ENCODE measurements around the gene TMEM156. TPM values are rescaled to one million over a fixed set of nuclear protein-coding genes. Genes with fewer than 3 reads are reported as not detected.

Gene TMEM156
- total RNA-seq, 6 donors from 2014 or later: 0.30 to 1.8 (median 1.0) TPM; not detected in 1

GRCh38 chr4:38939165-38939564 lies 93.0 kb downstream of the TMEM156 start:
- no peak for ATAC-seq (ENCODE audit: low FRiP score in 2 of 2)
- Histone ChIP-seq H3K4me3 (no peak overlapping the region), H3K27ac (no peak overlapping the region), H3K27me3 (no peaks in the 10 kb centered on the region), H3K9me3 (no peaks in the 10 kb centered on the region), H3K36me3 (peaks cover 14 to 95% (median 44%) of the 10 kb centered on the region in 4 donors), H3K4me1 (no peaks in the 10 kb centered on the region)
- DNase-seq: no peak
- TF ChIP-seq POLR2A (IDR thresholded peaks at IDR 0.05): no peak
- TF ChIP-seq POLR2AphosphoS5 (IDR thresholded peaks at IDR 0.05): no peak
- TF ChIP-seq, protein P1, sequence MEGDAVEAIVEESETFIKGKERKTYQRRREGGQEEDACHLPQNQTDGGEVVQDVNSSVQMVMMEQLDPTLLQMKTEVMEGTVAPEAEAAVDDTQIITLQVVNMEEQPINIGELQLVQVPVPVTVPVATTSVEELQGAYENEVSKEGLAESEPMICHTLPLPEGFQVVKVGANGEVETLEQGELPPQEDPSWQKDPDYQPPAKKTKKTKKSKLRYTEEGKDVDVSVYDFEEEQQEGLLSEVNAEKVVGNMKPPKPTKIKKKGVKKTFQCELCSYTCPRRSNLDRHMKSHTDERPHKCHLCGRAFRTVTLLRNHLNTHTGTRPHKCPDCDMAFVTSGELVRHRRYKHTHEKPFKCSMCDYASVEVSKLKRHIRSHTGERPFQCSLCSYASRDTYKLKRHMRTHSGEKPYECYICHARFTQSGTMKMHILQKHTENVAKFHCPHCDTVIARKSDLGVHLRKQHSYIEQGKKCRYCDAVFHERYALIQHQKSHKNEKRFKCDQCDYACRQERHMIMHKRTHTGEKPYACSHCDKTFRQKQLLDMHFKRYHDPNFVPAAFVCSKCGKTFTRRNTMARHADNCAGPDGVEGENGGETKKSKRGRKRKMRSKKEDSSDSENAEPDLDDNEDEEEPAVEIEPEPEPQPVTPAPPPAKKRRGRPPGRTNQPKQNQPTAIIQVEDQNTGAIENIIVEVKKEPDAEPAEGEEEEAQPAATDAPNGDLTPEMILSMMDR (IDR thresholded peaks at IDR 0.05): no peak
- no peak for TF ChIP-seq EP300 (IDR thresholded peaks at IDR 0.05)
- 91% methylated on average over 1 of the region's 1 CpG for WGBS, 2 donors

- DNase-seq: no peak
- WGBS, 2 donors: 80 to 89% methylated on average over 5 of the region's 5 CpGs
These were observed 96.7 kb downstream of the TMEM156 start for GRCh38 chr4:38935391-38936073.

GRCh38 chr4:38931125-38931524 lies 101.1 kb downstream of the TMEM156 start:
- Histone ChIP-seq H3K27me3 (no peaks in the 10 kb centered on the region), H3K4me3 (no peak overlapping the region), H3K4me1 (no peaks in the 10 kb centered on the region), H3K27ac (no peak overlapping the region), H3K9me3 (no peaks in the 10 kb centered on the region), H3K36me3 (peaks cover 21 to 96% (median 52%) of the 10 kb centered on the region in 4 donors)
- TF ChIP-seq POLR2AphosphoS5 (IDR thresholded peaks at IDR 0.05): no peak
- no peak for TF ChIP-seq POLR2A (IDR thresholded peaks at IDR 0.05)
- TF ChIP-seq EP300 (IDR thresholded peaks at IDR 0.05): no peak
- TF ChIP-seq, protein P1 (IDR thresholded peaks at IDR 0.05): no peak
- 75 to 77% methylated on average over 5 of the region's 5 CpGs for WGBS, 2 donors
- no peak for ATAC-seq (ENCODE audit: low FRiP score in 2 of 2)
- DNase-seq: no peak

More at GRCh38 chr4:38935391-38936073, 96.7 kb downstream of the TMEM156 start:
- H3K36me3 ChIP-seq: peaks cover 28 to 95% (median 51%) of the 10 kb centered on the region in 4 donors
- H3K4me1 ChIP-seq: no peaks in the 10 kb centered on the region
- TF ChIP-seq POLR2AphosphoS5 (IDR thresholded peaks at IDR 0.05): no peak
- TF ChIP-seq, protein P1 (IDR thresholded peaks at IDR 0.05): no peak
- no peak for TF ChIP-seq EP300 (IDR thresholded peaks at IDR 0.05)
- TF ChIP-seq POLR2A (IDR thresholded peaks at IDR 0.05): no peak
- no peak overlapping the region for H3K4me3 ChIP-seq
- no peaks in the 10 kb centered on the region for H3K27me3 ChIP-seq
- no peak for ATAC-seq (ENCODE audit: low FRiP score in 2 of 2)
- no peak overlapping the region for H3K27ac ChIP-seq
- no peaks in the 10 kb centered on the region for H3K9me3 ChIP-seq

- ATAC-seq (ENCODE audit: low FRiP score in 2 of 2) (no peak), DNase-seq (no peak)
- Histone ChIP-seq H3K27me3 (no peaks in the 10 kb centered on the region), H3K36me3 (peaks cover 21 to 95% (median 51%) of the 10 kb centered on the region in 4 donors), H3K4me1 (no peaks in the 10 kb centered on the region), H3K9me3 (no peaks in the 10 kb centered on the region), H3K27ac (no peak overlapping the region), H3K4me3 (no peak overlapping the region)
- 85 to 88% methylated on average over 6 of the region's 6 CpGs for WGBS, 2 donors
- TF ChIP-seq POLR2A (IDR thresholded peaks at IDR 0.05) (no peak), POLR2AphosphoS5 (IDR thresholded peaks at IDR 0.05) (no peak), EP300 (IDR thresholded peaks at IDR 0.05) (no peak)
- TF ChIP-seq, protein P1 (IDR thresholded peaks at IDR 0.05): no peak
These were observed 101.5 kb downstream of the TMEM156 start for GRCh38 chr4:38930707-38931106.

DNA sequence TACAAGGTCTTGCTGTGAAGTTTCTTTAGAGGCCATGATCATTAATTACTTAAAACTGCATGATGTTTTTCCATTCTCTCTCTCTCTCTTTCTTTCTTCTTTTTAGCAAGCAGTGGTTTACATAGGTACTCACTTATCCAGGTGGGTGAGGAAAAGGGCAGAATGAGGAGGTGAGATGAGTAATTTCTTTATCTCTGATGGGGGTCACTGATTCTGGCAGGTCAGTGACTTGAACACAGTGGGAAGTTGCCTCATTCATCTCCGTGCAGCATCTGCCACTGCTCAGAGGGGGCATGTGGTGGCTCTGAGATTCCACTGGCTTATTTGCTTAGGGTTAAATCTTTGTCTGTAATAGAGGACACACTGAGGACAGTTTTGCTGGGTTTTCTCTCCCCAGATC lies 102.0 kb downstream of the TMEM156 start:
- Histone ChIP-seq H3K4me1 (no peaks in the 10 kb centered on the region), H3K4me3 (no peak overlapping the region), H3K27ac (no peak overlapping the region), H3K27me3 (no peaks in the 10 kb centered on the region), H3K9me3 (no peaks in the 10 kb centered on the region), H3K36me3 (peaks cover 20 to 95% (median 46%) of the 10 kb centered on the region in 4 donors)
- 36 to 79% methylated on average over 1 of the region's 1 CpG for WGBS, 2 donors
- DNase-seq (no peak), ATAC-seq (ENCODE audit: low FRiP score in 2 of 2) (no peak)
- TF ChIP-seq, protein P1 (IDR thresholded peaks at IDR 0.05): no peak
- TF ChIP-seq EP300 (IDR thresholded peaks at IDR 0.05): no peak

Data from upper lobe of left lung (tissue), 6 donors.